HG03342 (cell line): Measurements from ENCODE around the gene AVL9.
"Not testable (repeated sequence)": the region's sequence is repeated elsewhere in the genome, so short reads cannot be mapped to it uniquely, and the experiment has no call there.

Experiments used
- ATAC-seq: cut with Tn5 transposase; IDR thresholded peaks from one replicate; pipeline ENCODE4 v1.9.1; 2021; ENCODE audit warnings: mild to moderate bottlenecking, moderate library complexity; ENCODE audit not compliant: unreplicated experiment

The AVL9 gene

DNA sequence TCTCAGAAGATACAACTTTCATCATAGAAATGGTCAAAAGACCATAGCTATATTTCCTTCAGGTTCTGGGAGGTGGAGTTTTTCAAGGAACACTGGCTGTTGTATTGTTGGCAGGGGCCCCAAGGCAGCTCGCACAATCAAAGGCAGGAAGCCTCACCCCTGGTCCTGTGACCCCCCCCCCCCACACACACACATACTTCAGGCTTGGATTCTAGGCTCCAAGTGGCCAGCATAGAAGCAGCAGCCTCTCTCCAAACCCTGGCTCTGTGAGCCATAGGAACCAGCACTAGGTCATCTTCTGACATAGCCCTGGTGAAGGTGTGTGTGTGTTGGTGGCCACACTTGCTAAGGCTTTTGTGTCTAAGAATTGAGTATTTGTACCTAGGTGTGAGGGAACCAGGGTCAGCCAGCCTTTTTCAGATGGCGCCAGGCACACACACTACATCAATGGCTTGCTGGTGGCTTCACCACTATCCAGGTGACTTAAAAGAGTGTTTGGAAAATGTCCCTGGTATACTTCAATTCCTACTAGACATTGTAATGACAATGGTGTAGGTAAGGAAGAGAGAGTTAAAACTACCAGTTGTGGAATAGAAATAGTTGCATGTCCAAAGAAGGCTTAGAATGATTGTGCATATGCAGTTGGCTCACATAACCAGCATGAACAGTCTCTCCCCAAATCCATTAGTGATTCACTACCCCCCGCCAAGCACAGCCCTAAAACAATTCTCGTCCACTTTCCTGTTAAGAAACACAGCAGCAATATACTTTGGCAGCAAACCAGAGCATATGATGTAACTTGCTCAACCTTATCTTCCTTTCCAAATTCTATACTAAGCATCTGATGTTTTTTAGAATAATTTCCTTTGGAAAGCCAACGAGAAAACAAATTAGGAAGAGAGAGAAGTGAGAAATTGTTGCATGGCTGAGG lies 91.3 kb downstream of the AVL9 start:
- ATAC-seq: no peak

DNA sequence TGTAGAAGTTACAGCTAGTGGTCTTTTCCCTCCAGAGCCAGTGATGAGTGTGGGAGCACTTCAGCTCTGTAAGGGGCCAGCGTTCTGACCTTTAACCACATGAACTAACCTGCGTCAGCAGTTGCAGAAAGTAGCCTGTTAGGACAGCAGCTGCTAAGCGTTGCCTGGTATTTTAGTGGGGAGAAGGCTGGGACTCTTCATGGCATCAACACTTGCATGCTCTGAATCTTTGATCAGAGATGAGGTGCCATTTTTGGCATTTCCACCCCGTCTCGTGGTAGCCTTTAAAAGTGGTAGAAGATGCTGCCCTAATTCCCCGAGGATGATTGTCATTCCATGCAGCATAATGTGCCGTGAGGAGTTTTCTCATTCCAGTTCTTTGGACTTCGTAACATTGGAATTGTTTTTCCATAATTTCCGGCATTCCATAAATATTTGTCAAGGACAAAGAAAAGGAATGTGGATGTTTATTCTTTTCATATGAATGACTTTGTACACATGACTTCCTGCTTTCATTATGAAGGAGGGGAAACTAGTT lies 92.2 kb downstream of the AVL9 start:
- no peak for ATAC-seq

DNA sequence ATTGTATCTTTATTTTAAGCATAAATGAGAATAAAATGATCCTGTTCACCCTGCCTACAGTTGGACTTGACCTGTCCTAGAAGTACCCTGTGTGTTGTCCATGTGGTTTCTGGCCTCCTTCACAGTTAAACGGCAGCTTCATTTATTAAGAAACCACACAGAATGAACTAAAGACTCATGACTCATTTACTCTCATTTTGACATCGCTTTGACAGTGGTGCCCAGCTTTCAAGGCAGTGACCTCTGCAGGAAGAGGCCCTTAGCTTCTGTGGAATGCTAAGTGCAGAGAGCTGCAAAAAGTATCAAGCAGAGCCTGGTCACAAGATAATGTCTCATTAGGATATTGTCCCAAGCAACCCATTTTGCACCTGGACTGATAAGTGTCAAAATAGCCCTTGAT lies 93.4 kb downstream of the AVL9 start:
- peak; percentile 58 for ATAC-seq

DNA sequence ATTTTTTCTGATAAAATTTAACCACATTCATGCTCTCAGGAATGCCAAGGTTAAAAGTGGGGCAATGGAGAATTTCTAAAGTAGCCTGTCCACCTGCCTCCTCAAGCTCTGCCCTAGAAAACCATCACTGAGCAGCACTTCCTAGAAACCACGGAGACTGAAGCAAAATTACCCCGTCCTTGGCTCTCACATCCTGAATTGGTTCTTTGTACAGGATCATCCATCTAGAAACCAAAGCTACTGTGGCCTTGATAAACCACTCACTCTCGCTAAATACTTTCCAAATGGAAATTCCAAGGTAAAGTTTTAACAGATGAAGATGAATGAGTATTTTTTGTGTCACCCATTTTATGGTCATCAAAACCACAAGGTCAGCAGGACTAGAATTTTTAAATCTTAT lies 96.6 kb downstream of the AVL9 start:
- no peak for ATAC-seq

DNA sequence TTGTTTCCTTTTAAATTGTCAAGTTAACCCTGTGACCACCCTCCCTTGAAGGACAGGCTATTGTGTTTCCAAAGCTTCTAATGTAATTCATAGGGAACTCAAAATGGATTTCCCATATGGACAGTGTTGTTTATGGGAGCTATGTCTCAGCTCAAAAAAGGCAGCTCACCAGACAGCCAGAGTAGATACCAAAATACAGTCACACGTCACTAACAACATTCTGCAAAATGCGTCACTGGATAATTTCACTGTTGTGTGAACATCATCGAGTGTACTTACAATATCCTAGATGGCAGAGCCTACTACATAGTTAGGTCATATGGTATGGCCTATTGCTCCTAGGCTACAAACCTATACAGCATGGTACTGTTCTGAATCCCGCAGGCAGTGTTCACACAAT lies 97.4 kb downstream of the AVL9 start:
- no peak for ATAC-seq

DNA sequence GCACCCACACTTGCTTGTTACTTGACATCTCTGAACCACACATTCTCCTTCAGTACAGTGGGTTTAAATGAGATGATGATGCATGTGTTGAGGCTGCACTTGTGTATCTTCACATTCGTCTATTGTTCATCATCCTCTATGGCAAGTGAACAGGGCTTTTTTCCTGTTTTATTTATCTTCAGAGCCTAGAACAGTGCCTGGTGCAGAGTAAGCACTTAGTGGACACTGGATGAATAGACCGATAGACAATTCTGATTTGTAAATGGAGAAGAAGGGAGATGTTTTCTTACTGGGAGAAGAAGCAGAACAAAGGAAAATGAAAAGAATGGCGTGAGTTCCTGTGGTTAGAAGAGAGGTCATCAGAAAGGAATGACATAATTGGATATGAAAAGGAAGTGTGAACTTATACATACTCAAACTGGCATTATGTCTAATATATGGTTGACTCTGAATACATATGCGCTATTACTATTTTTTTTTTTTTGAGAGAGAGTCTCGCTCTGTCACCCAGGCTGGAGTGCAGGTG lies 99.7 kb downstream of the AVL9 start:
- ATAC-seq: no peak

DNA sequence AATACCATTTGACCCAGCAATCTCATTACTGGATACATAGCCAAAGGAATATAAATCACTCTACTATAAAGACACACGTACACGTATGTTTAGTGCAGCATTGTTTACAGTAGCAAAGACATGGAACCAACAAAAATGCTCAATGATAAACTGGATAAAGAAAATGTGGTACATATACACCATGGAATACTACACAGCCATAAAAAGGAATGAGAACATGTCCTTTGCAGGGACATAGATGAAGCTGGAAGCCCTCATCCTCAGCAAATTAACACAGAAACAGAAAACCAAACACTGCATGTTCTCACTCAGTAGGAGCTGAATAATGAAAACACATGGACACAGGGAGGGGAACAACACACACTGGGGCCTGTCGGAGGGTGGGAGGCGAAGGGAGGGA lies 105.9 kb downstream of the AVL9 start:
- not testable (repeated sequence) for ATAC-seq

DNA sequence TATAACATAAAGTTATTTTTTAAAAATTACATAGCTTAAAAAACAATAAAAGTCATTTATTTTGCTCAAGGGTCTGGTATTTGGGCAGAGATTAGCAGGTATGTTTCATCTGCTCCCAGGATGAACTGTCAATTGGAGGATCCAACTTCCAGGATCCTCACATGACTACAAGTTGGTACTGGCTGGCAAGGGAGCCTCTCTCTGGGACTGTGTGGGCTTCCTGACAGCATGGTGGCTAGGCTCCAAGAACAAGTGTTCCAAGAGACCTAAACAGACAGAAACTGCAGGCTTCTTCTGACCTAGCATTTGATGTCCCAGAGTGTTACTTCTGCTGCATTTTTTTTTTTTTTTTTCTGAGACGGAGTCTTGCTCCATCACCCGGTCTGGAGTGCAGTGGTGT lies 107.2 kb downstream of the AVL9 start:
- no peak for ATAC-seq

DNA sequence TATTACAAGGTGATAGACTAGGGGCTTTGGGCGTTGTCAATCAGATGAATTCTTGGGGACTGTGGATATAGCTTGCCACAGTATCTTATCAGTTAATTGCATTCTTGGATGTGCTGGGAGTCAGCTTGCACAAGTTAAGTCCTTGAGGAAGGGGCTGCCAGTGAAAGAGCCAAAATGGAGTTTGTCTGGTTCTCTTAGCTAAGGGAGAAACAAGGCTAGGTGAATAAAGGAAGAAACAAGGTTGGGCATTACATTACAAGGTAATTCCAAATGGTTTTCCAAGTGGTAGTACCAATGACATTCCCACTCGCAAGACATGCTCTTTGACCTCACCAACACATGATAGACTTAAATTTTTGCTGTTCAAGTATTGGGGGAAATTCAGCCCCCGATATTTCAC lies 108.2 kb downstream of the AVL9 start:
- not testable (repeated sequence) for ATAC-seq

DNA sequence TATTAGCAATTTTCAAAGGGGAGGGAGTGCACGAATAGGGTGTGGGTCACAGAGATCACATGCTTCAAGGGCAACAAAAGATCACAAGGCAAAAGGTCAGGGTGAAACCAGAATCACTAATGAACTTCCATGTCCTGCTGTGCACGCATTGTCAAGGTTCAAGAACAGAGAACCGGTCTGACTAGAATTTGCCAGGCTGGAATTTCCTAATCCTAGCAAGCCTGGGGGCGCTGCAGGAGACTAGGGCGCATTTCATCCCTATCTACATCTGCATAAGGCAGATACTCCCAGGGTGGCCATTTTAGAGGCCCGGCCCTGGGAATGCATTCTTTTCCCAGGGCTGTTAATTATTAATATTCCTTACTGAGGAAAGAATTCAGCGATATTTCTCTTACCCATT lies 108.8 kb downstream of the AVL9 start:
- not testable (repeated sequence) for ATAC-seq

DNA sequence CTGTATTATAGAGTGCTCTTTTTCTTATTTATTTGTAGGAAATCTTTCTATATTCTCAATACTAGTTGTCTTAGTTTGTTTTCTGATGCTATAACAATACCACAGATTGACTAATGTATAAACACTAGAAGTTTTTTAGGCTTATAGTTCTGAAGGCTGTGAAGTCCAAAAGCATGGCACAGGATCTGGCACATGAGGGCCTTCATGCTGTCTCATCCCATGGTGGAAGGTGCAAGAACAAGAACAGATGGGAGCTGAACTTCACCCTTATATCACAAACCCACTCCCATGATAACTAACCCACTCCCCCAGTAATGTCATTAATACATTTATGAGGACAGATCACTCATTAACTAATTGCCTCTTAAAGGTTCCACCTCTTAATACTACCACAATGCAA lies 109.7 kb downstream of the AVL9 start:
- ATAC-seq: no peak

DNA sequence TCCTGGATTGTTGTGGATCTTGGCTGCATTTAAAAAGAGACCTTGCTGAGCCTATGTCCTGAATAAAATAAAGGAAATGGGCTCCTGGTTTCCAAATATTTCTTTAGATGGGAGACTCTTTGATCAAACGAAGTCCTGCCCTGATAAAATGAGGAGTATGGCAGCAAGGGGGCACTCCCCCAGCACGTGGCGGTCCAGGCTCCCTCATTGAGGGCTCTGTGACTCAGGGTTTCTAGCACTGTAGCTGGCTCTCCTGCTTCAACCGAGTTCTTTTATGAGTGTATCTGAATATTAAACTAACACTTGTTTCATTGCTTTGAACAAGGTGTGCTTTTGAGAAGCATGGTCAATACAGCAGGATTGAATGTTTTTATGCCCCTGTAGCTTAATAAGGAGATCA lies 114.2 kb downstream of the AVL9 start:
- ATAC-seq: no peak

DNA sequence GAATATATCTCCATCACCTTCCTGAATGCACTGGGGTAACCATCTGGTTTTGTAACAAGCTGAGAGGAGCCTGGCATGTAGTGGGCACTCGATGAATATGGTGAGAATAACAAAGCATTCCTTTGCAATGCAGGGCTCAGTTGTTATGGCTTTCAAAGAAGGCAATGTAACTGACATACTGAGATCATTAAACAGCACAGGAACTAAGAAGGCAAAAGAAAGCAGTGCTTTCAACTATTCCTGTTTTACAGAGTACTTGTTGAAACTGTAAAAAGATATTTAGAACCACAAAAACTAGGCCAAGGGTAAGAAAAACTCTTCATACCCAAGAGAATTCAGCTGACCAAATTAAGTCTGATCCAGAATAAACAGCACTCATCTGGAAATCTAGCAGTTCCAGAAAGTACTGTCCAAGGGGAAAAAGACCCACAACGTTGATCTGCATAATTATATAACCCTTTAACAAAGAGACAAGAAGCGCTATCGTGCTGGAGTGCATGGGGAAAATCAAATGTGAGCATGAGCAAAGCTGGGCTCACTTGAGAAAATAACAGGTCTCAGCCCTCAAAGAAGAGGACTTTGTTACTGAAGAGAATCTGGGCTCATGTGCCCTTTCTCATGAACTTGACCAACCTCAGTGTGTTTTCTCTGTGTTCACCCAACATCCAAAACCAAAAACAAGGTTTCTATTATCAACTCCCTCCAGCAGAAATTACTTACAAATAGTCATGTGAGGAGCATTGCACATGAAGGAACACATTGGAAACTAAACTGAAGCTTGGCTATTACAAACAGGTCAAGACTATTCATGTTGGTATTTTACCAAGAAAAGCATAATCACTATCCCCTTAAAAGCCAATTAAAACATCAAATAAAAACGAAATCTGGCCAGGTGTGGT lies 116.2 kb downstream of the AVL9 start:
- ATAC-seq: no peak

DNA sequence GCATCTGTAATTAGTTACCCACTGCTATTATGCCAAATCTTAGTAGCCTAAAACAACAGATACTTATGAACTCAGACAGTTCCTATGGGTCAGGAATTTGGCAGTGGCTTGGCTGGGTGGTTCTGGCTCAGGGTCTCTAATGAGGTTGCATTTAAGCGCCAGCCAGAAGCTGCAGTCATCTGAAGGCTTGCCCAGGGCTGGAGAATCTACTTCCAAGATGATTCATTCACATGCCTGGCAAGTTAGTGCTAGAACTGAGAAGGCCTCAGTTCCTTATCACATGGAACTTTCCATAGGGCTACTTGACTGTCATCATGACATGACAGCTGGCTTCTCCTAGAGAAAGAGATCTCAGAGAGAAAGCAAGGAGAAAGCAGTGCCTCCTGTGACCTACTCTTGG lies 121.3 kb downstream of the AVL9 start:
- no peak for ATAC-seq

DNA sequence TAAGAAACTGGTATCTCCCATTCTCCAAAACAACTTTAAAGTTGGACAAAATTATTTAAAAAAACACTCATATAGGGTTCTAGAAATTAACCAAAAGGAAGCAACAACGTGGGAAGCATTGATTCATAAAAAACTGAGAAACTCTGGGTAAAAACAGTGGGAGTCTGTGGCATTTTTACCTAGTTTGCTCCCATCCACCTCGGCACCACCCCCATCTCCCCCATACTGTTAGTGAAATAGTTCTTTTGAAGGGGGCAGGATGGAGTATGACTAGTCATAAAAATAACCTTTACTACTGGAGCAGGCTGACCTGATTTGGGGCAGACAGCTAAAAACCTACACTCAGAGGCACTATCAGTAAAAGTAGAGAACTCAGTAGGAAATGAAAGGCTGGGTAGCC lies 123.2 kb downstream of the AVL9 start:
- ATAC-seq: no peak

DNA sequence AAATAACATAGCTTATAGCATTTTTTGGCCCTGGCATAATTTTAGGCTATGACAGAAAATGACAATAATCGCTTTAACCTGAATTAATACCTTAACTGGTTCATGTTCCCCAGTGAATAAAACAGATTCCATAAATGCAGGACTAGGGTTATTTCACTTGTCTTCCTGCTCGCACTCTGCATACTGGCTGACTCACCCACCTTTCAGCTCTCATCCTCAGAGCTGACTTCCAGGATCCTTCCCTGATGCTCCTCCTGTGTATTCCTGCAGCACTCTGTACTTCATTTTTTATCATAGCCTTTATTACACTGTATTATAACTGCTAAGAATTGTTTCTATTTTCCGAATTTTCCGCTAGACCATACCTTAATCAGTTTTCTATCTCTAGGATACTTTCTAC lies 123.7 kb downstream of the AVL9 start:
- no peak for ATAC-seq

DNA sequence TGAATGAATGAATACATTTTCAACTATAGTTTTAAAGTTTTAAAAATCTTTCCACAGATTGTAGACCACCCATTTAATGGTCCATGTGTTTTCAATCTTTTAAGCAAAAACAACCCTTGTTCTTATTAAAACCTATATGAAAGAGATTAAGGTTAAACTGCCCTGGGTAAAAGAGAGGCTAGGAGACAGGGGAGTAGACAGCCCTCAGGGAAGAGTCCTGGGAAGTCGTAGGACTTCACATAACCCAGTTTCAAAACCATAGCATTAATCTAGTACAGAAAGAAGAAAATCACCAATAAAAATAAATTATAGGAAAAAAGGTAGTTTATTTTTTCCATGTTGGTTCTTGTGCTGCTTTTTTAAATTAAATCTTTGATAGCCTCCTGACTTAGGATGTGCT lies 124.1 kb downstream of the AVL9 start:
- not testable (repeated sequence) for ATAC-seq

DNA sequence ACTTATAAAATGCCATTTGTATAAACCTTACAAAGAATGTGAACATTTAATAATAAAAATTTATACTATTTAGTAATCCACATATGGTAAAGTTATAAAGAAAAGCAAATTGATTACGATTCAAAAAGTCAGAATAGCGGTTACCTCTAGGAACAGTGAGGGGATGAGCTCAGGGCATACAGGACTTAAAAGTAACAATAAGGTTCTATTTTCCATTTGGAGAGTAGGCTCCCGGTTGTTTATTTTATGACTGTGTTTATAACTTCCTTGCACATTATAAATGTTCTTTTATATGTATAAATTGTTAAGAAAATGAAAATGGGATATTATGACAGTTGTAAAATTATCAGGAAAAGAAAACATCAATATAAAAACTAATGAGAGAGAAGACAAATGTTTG lies 135.7 kb downstream of the AVL9 start:
- ATAC-seq: no peak

DNA sequence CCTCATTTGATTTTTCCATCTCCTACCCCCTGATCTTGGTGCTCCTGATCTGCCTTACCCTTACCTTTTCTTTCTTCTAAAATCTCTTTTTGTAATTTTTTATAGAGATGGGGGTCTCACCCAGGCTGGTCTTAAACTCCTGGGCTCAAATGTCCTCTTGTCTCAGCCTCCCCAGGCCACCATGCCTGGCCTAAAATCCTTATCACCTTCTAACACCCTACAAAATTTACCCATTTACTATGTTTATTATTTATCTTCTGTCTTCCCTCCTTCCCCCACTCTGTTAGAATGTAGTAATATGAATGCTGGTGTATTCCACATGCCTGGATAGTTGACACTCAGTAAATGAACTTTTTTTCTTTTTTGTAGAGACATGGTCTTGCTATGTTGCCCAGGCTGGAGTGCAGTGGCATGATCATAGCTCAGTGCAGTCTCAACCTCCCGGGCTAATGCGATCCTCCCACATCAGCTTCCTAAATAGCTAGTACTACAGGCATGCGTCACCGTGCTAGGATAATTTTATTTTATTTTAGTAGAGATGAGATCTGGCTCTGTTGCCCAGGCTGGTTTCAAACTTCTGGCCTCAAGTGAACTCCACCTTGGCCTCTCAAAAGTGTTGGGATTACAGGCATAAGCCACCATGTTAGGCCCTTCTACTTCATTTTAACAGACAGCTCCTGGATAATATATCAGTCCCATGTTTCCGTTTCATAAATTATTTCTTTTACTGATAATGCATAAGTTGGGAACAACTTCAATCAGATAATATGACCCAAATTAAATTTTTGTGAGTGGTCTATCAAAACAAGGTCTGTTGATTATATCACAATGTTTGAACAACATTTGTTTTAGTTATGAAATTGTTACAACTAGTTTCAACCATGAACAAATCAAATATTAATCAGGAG lies 136.6 kb downstream of the AVL9 start:
- ATAC-seq: not testable (repeated sequence)

DNA sequence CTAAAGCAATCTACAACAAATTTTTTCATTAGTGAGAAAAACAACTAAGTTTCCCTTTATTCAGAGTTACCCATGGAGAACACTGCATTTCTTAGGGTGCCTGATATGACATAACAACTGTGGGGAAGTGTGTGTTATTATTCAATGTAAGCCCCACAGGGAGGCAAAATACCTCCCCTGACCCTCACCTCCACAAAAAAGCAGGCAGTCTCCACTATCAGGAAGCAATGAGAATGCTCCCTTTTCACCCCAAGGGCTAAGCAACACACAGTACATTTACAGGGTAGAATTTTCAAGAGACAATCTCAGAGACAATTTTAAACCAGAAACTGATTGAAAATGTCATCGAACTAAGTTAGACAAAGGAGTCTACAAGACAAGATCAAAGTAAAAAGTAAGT lies 138.2 kb downstream of the AVL9 start:
- ATAC-seq: not testable (repeated sequence)
